WTC11 (cell line): Measurements from ENCODE around the gene SFTA2. TPM values are rescaled to one million over a fixed set of nuclear protein-coding genes. Genes with fewer than 3 reads are reported as not detected.

Experiments used
- ATAC-seq: fragments of 200-7000 bp; cut with Tn5 transposase; 2 replicates; pipeline ENCODE4 v1.10.0; 2021; ENCODE audit warnings: mild to moderate bottlenecking, moderate library complexity
- CTCF ChIA-PET: fragments of 300-600 bp; sonication (Branson Sonifier 250); formaldehyde crosslinking; loops from one replicate; lab custom pipeline; 2021; ENCODE audit warnings: antibody characterized with exemption; lab: Charles Lee
- POLR2A ChIA-PET: fragments of 350-600 bp; sonication (Branson Sonifier 250); formaldehyde crosslinking; loops from one replicate; lab custom pipeline; 2021; ENCODE audit warnings: antibody characterized with exemption; lab: Charles Lee
- DNase-seq: peaks from one replicate; pipeline ENCODE4 v3.0.0; 2021; ENCODE audit warnings: low spot score
- H3K27ac Mint-ChIP-seq: 2 replicates; pipeline ENCODE4 v1.8.0; 2021; ENCODE audit warnings: mixed read lengths
- H3K27me3 Mint-ChIP-seq: 2 replicates; pipeline ENCODE4 v1.8.0; 2021; ENCODE audit warnings: low read depth, mild to moderate bottlenecking, moderate library complexity, mixed read lengths
- H3K36me3 Mint-ChIP-seq: 2 replicates; pipeline ENCODE4 v1.8.0; 2021; ENCODE audit warnings: mixed read lengths
- H3K4me1 Mint-ChIP-seq: 2 replicates; pipeline ENCODE4 v1.8.0; 2022; ENCODE audit warnings: mixed read lengths
- H3K4me3 Mint-ChIP-seq: 2 replicates; pipeline ENCODE4 v1.8.0; 2021; ENCODE audit warnings: mild to moderate bottlenecking, moderate library complexity, mixed read lengths
- H3K9me3 Mint-ChIP-seq: 2 replicates; pipeline ENCODE4 v1.8.0; 2021; ENCODE audit warnings: mixed read lengths
- ATF1 ChIP-seq: sonication (generic); formaldehyde crosslinking; IDR thresholded peaks from 2 replicates; pipeline ENCODE4 v1.8.1; 2023; ENCODE audit warnings: mild to moderate bottlenecking, moderate library complexity, missing genetic modification reagents
- CREB1 ChIP-seq: sonication (generic); formaldehyde crosslinking; IDR thresholded peaks from 2 replicates; pipeline ENCODE4 v1.8.0; 2023; ENCODE audit warnings: mild to moderate bottlenecking, missing genetic modification reagents
- EMX1 ChIP-seq: fragments of 250-450 bp; sonication (Bioruptor Pico); IDR thresholded peaks from 2 replicates; pipeline ENCODE4 v1.8.0; 2021; ENCODE audit warnings: mild to moderate bottlenecking
- ESRRA ChIP-seq: sonication (generic); formaldehyde crosslinking; IDR thresholded peaks from 2 replicates; pipeline ENCODE4 v1.8.1; 2022; ENCODE audit warnings: mild to moderate bottlenecking, missing genetic modification reagents, borderline replicate concordance
- FOXP4 ChIP-seq: sonication (generic); formaldehyde crosslinking; IDR thresholded peaks from 2 replicates; pipeline ENCODE4 v1.8.0; 2022; ENCODE audit warnings: mild to moderate bottlenecking, missing genetic modification reagents
- GTF2I ChIP-seq: fragments of 250-450 bp; sonication (Bioruptor Pico); conservative IDR thresholded peaks from 2 replicates; pipeline ENCODE4 v1.4.0; 2021; ENCODE audit warnings: mild to moderate bottlenecking
- MAX ChIP-seq: sonication (generic); formaldehyde crosslinking; IDR thresholded peaks from 2 replicates; pipeline ENCODE4 v1.8.0; 2022; ENCODE audit warnings: mild to moderate bottlenecking, missing genetic modification reagents
- MXD4 ChIP-seq: fragments of 250-450 bp; sonication (Bioruptor Pico); IDR thresholded peaks from 2 replicates; pipeline ENCODE4 v1.8.0; 2021; ENCODE audit warnings: mild to moderate bottlenecking, moderate library complexity, borderline replicate concordance
- MYBL2 ChIP-seq: sonication (generic); formaldehyde crosslinking; IDR thresholded peaks from 2 replicates; pipeline ENCODE4 v1.8.1; 2023; ENCODE audit warnings: mild to moderate bottlenecking, moderate library complexity, missing genetic modification reagents
- NFYB ChIP-seq: sonication (generic); formaldehyde crosslinking; conservative IDR thresholded peaks from 2 replicates; pipeline ENCODE4 v1.8.0; 2022; ENCODE audit warnings: low read depth, missing genetic modification reagents
- NR1H2 ChIP-seq: sonication (generic); formaldehyde crosslinking; IDR thresholded peaks from 2 replicates; pipeline ENCODE4 v1.9.0; 2021; ENCODE audit warnings: mild to moderate bottlenecking, moderate library complexity, missing genetic modification reagents
- NR3C1 ChIP-seq: sonication (generic); formaldehyde crosslinking; conservative IDR thresholded peaks from 2 replicates; pipeline ENCODE4 v1.8.1; 2023; ENCODE audit warnings: low read depth, mild to moderate bottlenecking, missing genetic modification reagents
- OVOL2 ChIP-seq: fragments of 250-450 bp; sonication (Bioruptor Pico); IDR thresholded peaks from 2 replicates; pipeline ENCODE4 v1.9.0; 2021; ENCODE audit warnings: mild to moderate bottlenecking, borderline replicate concordance
- RELA ChIP-seq: sonication (generic); formaldehyde crosslinking; IDR thresholded peaks from 2 replicates; pipeline ENCODE4 v1.8.1; 2022; ENCODE audit warnings: missing genetic modification reagents, mild to moderate bottlenecking, borderline replicate concordance
- SMAD3 ChIP-seq: sonication (generic); formaldehyde crosslinking; IDR thresholded peaks from 2 replicates; pipeline ENCODE4 v1.8.0; 2022; ENCODE audit warnings: missing genetic modification reagents, mild to moderate bottlenecking, borderline replicate concordance
- SMAD4 ChIP-seq: sonication (generic); formaldehyde crosslinking; IDR thresholded peaks from 2 replicates; pipeline ENCODE4 v1.8.0; 2022; ENCODE audit warnings: mild to moderate bottlenecking, missing genetic modification reagents
- TCF7 ChIP-seq: sonication (generic); formaldehyde crosslinking; IDR thresholded peaks from 2 replicates; pipeline ENCODE4 v1.8.0; 2022; ENCODE audit warnings: mild to moderate bottlenecking, low read depth, missing genetic modification reagents, moderate library complexity
- USF1 ChIP-seq: sonication (generic); formaldehyde crosslinking; IDR thresholded peaks from 2 replicates; pipeline ENCODE4 v1.8.0; 2022; ENCODE audit warnings: mild to moderate bottlenecking, missing genetic modification reagents
- ZBTB21 ChIP-seq: sonication (generic); formaldehyde crosslinking; IDR thresholded peaks from 2 replicates; pipeline ENCODE4 v1.8.1; 2023; ENCODE audit warnings: mild to moderate bottlenecking, missing genetic modification reagents, borderline replicate concordance
- ZBTB43 ChIP-seq: sonication (generic); formaldehyde crosslinking; IDR thresholded peaks from 2 replicates; pipeline ENCODE4 v1.8.1; 2023; ENCODE audit warnings: mild to moderate bottlenecking, missing genetic modification reagents
- ZNF138 ChIP-seq: sonication (generic); formaldehyde crosslinking; conservative IDR thresholded peaks from 2 replicates; pipeline ENCODE4 v1.8.1; 2022; ENCODE audit warnings: mild to moderate bottlenecking, moderate library complexity, missing genetic modification reagents
- ZNF281 ChIP-seq: sonication (generic); formaldehyde crosslinking; IDR thresholded peaks from 2 replicates; pipeline ENCODE4 v1.8.0; 2023; ENCODE audit warnings: mild to moderate bottlenecking, missing genetic modification reagents
- ZNF317 ChIP-seq: sonication (generic); formaldehyde crosslinking; IDR thresholded peaks from 2 replicates; pipeline ENCODE4 v1.8.1; 2023; ENCODE audit warnings: low read depth, mild to moderate bottlenecking, moderate library complexity, missing genetic modification reagents, borderline replicate concordance
- ZNF423 ChIP-seq: fragments of 250-450 bp; sonication (Bioruptor Pico); IDR thresholded peaks from 2 replicates; pipeline ENCODE4 v2.1.2; 2022; ENCODE audit warnings: mild to moderate bottlenecking, moderate library complexity
- total RNA-seq: library from RNA; stranded (reverse); gene quantifications from 3 replicates; pipeline ENCODE4 v1.2.3, GENCODE V29; 2021
- TF ChIP-seq, protein P1 (sequence below): sonication (generic); formaldehyde crosslinking; IDR thresholded peaks from 2 replicates; pipeline ENCODE4 v1.8.1; 2022; ENCODE audit warnings: low read depth, mild to moderate bottlenecking, moderate library complexity, missing genetic modification reagents, borderline replicate concordance
- TF ChIP-seq, protein P2 (sequence below): sonication (generic); formaldehyde crosslinking; IDR thresholded peaks from 2 replicates; pipeline ENCODE4 v1.8.1; 2022; ENCODE audit warnings: low read depth, missing genetic modification reagents, borderline replicate concordance

The SFTA2 gene
- total RNA-seq, 1 experiment from 2014 or later: not detected

- TF ChIP-seq MYBL2 (no peak), ZNF281 (CRISPR knock-in tag) (no peak), ZBTB21 (CRISPR knock-in tag) (no peak), RELA (no peak), EMX1 (CRISPR knock-in tag) (no peak), SMAD4 (CRISPR knock-in tag) (no peak), MXD4 (CRISPR knock-in tag) (no peak), FOXP4 (CRISPR knock-in tag) (no peak), NR3C1 (CRISPR knock-in tag) (no peak), CREB1 (no peak), GTF2I (CRISPR knock-in tag) (no peak), MAX (no peak), USF1 (CRISPR knock-in tag) (no peak), NR1H2 (CRISPR knock-in tag) (no peak), NFYB (CRISPR knock-in tag) (no peak), ESRRA (CRISPR knock-in tag) (no peak), ATF1 (CRISPR knock-in tag) (no peak)
- TF ChIP-seq, protein P1, sequence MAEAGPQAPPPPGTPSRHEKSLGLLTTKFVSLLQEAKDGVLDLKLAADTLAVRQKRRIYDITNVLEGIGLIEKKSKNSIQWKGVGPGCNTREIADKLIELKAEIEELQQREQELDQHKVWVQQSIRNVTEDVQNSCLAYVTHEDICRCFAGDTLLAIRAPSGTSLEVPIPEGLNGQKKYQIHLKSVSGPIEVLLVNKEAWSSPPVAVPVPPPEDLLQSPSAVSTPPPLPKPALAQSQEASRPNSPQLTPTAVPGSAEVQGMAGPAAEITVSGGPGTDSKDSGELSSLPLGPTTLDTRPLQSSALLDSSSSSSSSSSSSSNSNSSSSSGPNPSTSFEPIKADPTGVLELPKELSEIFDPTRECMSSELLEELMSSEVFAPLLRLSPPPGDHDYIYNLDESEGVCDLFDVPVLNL: no peak
- TF ChIP-seq, protein P2, sequence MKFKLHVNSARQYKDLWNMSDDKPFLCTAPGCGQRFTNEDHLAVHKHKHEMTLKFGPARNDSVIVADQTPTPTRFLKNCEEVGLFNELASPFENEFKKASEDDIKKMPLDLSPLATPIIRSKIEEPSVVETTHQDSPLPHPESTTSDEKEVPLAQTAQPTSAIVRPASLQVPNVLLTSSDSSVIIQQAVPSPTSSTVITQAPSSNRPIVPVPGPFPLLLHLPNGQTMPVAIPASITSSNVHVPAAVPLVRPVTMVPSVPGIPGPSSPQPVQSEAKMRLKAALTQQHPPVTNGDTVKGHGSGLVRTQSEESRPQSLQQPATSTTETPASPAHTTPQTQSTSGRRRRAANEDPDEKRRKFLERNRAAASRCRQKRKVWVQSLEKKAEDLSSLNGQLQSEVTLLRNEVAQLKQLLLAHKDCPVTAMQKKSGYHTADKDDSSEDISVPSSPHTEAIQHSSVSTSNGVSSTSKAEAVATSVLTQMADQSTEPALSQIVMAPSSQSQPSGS: no peak
- ChIA-PET POLR2A (no interaction called here), CTCF (interaction anchor here (0.6 to 2.5 kb wide), 4 partner anchors 142 to 462 kb away, joined by 3 to 11 read pairs (median 4); no protein-coding TSS in a partner anchor)
- Mint-ChIP-seq H3K4me1 (peaks cover 27% of the 10 kb centered on the region), H3K4me3 (no peak overlapping the region), H3K27ac (no peak overlapping the region), H3K27me3 (no peaks in the 10 kb centered on the region; the same call in 1 of the 2 replicates), H3K9me3 (no peaks in the 10 kb centered on the region), H3K36me3 (no peaks in the 10 kb centered on the region)
- no peak for DNase-seq
- no peak for ATAC-seq
These were observed 5.3 kb upstream of the SFTA2 start for GRCh38 chr6:30937265-30937664.

- Mint-ChIP-seq H3K4me1 (peaks cover 18% of the 10 kb centered on the region), H3K9me3 (no peaks in the 10 kb centered on the region), H3K27me3 (no peaks in the 10 kb centered on the region), H3K4me3 (no peak overlapping the region), H3K36me3 (no peaks in the 10 kb centered on the region), H3K27ac (no peak overlapping the region)
- no peak for ATAC-seq
- DNase-seq: no peak
- CTCF ChIA-PET: interaction anchor here (0.6 to 0.8 kb wide), 3 partner anchors 135 to 163 kb away, joined by 3 to 5 read pairs (median 3); no protein-coding TSS in a partner anchor
- POLR2A ChIA-PET: no interaction called here
- TF ChIP-seq MXD4 (CRISPR knock-in tag) (no peak), OVOL2 (CRISPR knock-in tag) (no peak), TCF7 (CRISPR knock-in tag) (no peak), ZNF423 (no peak), ZNF317 (CRISPR knock-in tag) (no peak), ZNF138 (CRISPR knock-in tag) (no peak), SMAD3 (no peak), ESRRA (CRISPR knock-in tag) (no peak), ZBTB43 (CRISPR knock-in tag) (no peak)
These were observed 3.0 kb upstream of the SFTA2 start for GRCh38 chr6:30935018-30935417.
